Osteocyte (in vitro differentiated cells): Measurements from ENCODE around the gene FOXD2. TPM values are rescaled to one million over a fixed set of nuclear protein-coding genes. Genes with fewer than 3 reads are reported as not detected.

Source experiments
- DNase-seq: peaks from one replicate; pipeline ENCODE4 v3.0.0; 2021; ENCODE audit warnings: mixed read lengths; ENCODE audit not compliant: unreplicated experiment; ENCODE audit errors: extremely low spot score
- H3K27ac Mint-ChIP-seq: one replicate; pipeline ENCODE4 v1.8.0; 2021; ENCODE audit warnings: mild to moderate bottlenecking, mixed read lengths; ENCODE audit not compliant: unreplicated experiment
- H3K27me3 Mint-ChIP-seq: one replicate; pipeline ENCODE4 v1.8.0; 2021; ENCODE audit warnings: mixed read lengths; ENCODE audit not compliant: unreplicated experiment
- H3K36me3 Mint-ChIP-seq: one replicate; pipeline ENCODE4 v1.8.0; 2021; ENCODE audit warnings: mixed read lengths; ENCODE audit not compliant: unreplicated experiment
- H3K4me1 Mint-ChIP-seq: one replicate; pipeline ENCODE4 v1.8.0; 2021; ENCODE audit warnings: mixed read lengths; ENCODE audit not compliant: unreplicated experiment
- H3K4me3 Mint-ChIP-seq: one replicate; pipeline ENCODE4 v1.8.0; 2021; ENCODE audit warnings: mild to moderate bottlenecking, moderate library complexity, mixed read lengths; ENCODE audit not compliant: unreplicated experiment
- H3K9me3 Mint-ChIP-seq: one replicate; pipeline ENCODE4 v1.8.0; 2021; ENCODE audit warnings: mixed read lengths; ENCODE audit not compliant: unreplicated experiment
- total RNA-seq: library from RNA; stranded (reverse); gene quantifications from 2 replicates; pipeline ENCODE4 v1.2.1, GENCODE V29; 2021
- TF ChIP-seq, protein P1 (sequence below): fragments of 200-600 bp; sonication (generic); IDR thresholded peaks from 2 replicates; pipeline ENCODE4 v1.5.0; 2021; ENCODE audit warnings: antibody characterized with exemption, mild to moderate bottlenecking, moderate library complexity

The FOXD2 gene
- total RNA-seq, 1 donor from 2014 or later, result 1.0 TPM

DNA sequence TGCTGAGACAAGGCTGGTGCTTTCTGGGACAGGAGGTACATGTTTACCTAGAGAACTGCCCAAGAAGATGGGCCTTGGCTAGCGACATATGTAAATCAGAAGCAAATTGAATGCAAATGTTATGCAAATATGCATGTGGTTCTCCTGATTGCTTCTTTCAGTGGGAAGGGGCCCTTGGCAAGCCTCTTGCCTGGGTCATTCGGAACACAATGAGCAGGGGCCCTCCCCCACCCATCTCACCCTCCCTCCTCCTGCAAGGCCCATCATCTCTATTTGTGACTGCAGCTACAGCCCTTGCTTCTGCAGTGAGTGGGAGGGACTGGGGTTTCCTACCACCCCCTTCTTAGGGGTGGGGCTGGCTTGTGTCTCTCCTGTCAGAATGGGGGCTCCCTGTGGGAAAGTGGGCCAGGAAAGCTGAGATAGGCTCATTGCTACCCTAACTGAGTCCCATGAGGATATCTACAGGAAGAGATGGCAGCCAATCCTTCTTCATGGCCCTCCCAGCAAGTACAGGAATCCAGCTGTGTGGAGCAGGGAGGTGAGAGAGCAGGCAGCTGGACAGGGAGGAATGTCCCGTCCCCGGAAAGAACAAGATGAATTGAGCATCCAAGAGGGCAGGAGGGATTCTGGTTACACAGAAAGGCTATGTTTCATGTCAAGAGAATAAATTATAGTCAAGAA, 31.0 kb downstream of the FOXD2 start:
- Mint-ChIP-seq H3K4me1 (no peaks in the 10 kb centered on the region), H3K27me3 (peaks cover 7% of the 10 kb centered on the region), H3K4me3 (no peak overlapping the region), H3K36me3 (no peaks in the 10 kb centered on the region), H3K9me3 (no peaks in the 10 kb centered on the region), H3K27ac (no peak overlapping the region)
- TF ChIP-seq, protein P1, sequence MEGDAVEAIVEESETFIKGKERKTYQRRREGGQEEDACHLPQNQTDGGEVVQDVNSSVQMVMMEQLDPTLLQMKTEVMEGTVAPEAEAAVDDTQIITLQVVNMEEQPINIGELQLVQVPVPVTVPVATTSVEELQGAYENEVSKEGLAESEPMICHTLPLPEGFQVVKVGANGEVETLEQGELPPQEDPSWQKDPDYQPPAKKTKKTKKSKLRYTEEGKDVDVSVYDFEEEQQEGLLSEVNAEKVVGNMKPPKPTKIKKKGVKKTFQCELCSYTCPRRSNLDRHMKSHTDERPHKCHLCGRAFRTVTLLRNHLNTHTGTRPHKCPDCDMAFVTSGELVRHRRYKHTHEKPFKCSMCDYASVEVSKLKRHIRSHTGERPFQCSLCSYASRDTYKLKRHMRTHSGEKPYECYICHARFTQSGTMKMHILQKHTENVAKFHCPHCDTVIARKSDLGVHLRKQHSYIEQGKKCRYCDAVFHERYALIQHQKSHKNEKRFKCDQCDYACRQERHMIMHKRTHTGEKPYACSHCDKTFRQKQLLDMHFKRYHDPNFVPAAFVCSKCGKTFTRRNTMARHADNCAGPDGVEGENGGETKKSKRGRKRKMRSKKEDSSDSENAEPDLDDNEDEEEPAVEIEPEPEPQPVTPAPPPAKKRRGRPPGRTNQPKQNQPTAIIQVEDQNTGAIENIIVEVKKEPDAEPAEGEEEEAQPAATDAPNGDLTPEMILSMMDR, result no peak
- no peak for DNase-seq

- no peaks in the 10 kb centered on the region for H3K4me1 Mint-ChIP-seq
- no peak for DNase-seq
- H3K27ac Mint-ChIP-seq, result no peak overlapping the region
- no peaks in the 10 kb centered on the region for H3K9me3 Mint-ChIP-seq
- TF ChIP-seq, protein P1, result no peak
- peaks cover 10% of the 10 kb centered on the region for H3K27me3 Mint-ChIP-seq
- H3K4me3 Mint-ChIP-seq, result no peak overlapping the region
- no peaks in the 10 kb centered on the region for H3K36me3 Mint-ChIP-seq
Measured at GRCh38 chr1:47469390-47469759, 31.5 kb downstream of the FOXD2 start.

DNA sequence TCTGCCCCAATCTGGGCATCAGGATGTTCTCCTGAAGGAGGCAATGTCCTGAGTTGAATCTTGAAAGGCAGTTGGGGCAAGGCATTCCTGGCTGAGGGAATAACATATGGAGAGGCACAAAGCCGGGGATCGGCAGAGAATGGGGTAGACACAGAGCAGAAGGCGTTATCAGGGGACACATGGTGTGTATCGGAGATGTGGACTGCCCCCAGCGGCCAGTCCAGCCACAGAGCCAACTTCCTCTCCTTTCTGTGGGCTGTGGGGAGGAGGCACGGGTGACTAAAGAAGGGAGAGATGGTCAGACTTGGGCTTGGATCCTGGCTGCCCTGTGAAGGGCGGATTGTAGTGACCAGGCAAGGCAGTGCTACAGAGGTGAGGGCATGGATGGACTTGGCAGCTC, 32.1 kb downstream of the FOXD2 start:
- peaks cover 10% of the 10 kb centered on the region for H3K27me3 Mint-ChIP-seq
- H3K4me1 Mint-ChIP-seq, result no peaks in the 10 kb centered on the region
- TF ChIP-seq, protein P1, result no peak
- no peaks in the 10 kb centered on the region for H3K36me3 Mint-ChIP-seq
- no peak overlapping the region for H3K4me3 Mint-ChIP-seq
- no peaks in the 10 kb centered on the region for H3K9me3 Mint-ChIP-seq
- H3K27ac Mint-ChIP-seq, result no peak overlapping the region
- DNase-seq, result no peak

DNA sequence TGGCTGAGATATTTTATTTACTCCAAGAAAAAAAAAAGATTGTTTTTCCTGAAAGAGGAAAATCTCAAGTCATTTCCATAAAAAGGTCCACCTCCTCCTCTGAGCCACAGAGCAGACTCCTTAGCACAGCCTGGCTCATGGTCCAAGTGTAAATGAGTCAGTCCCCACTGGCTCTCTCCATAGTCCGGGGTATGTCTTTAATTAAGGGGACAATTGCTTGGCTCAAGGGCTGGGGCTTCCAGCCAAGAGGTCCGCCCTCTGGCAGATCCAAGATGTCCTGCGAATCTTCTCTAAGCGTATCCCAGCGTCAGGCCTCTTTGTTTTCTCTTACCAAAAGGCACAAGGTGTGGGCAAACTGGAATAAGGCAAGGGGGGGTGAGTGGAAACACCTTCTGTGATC, 33.3 kb downstream of the FOXD2 start:
- H3K9me3 Mint-ChIP-seq, result no peaks in the 10 kb centered on the region
- no peak for DNase-seq
- H3K4me1 Mint-ChIP-seq, result no peaks in the 10 kb centered on the region
- peaks cover 14% of the 10 kb centered on the region for H3K27me3 Mint-ChIP-seq
- TF ChIP-seq, protein P1, result no peak
- H3K36me3 Mint-ChIP-seq, result no peaks in the 10 kb centered on the region
- no peak overlapping the region for H3K4me3 Mint-ChIP-seq
- no peak overlapping the region for H3K27ac Mint-ChIP-seq

- H3K9me3 Mint-ChIP-seq, result no peaks in the 10 kb centered on the region
- H3K36me3 Mint-ChIP-seq, result no peaks in the 10 kb centered on the region
- TF ChIP-seq, protein P1, result no peak
- no peak overlapping the region for H3K4me3 Mint-ChIP-seq
- H3K4me1 Mint-ChIP-seq, result peaks cover 8% of the 10 kb centered on the region
- H3K27me3 Mint-ChIP-seq, result peaks cover 14% of the 10 kb centered on the region
- H3K27ac Mint-ChIP-seq, result no peak overlapping the region
- DNase-seq, result no peak
Measured at GRCh38 chr1:47474278-47475193, 36.7 kb downstream of the FOXD2 start.
